ACC112 (cell line): ENCODE measurements around the gene ZNF692.
A peak's percentile ranks its signal among the peaks of the same experiment; 100 is the strongest.

Experiments used
- H2AFZ ChIP-seq: fragments of 200-600 bp; sonication (generic); one replicate; pipeline ENCODE4 v1.6.0; 2017; ENCODE audit warnings: antibody characterized with exemption, low read length; ENCODE audit not compliant: unreplicated experiment
- H3K27ac ChIP-seq: fragments of 200-600 bp; sonication (generic); 2 replicates; pipeline ENCODE4 v1.5.1; 2014; ENCODE audit warnings: low read depth, mild to moderate bottlenecking, antibody characterized with exemption, low read length, moderate library complexity
- H3K27me3 ChIP-seq: fragments of 200-600 bp; sonication (generic); 2 replicates; pipeline ENCODE4 v1.6.1; 2014; ENCODE audit warnings: mild to moderate bottlenecking, antibody characterized with exemption, low read length, moderate library complexity, mixed read lengths; ENCODE audit not compliant: insufficient read depth
- H3K36me3 ChIP-seq: fragments of 200-600 bp; sonication (generic); 2 replicates; pipeline ENCODE4 v1.6.1; 2016; ENCODE audit warnings: mild to moderate bottlenecking, antibody characterized with exemption, low read length, moderate library complexity, mixed read lengths; ENCODE audit not compliant: insufficient read depth
- H3K4me1 ChIP-seq: fragments of 200-600 bp; sonication (generic); one replicate; pipeline ENCODE4 v1.6.1; 2016; ENCODE audit warnings: low read length, mixed read lengths; ENCODE audit not compliant: insufficient read depth, unreplicated experiment, control insufficient read depth
- H3K4me3 ChIP-seq: fragments of 200-600 bp; sonication (generic); 2 replicates; pipeline ENCODE4 v1.5.1; 2014; ENCODE audit warnings: mild to moderate bottlenecking, low read depth, low read length
- H3K79me2 ChIP-seq: fragments of 200-600 bp; sonication (generic); one replicate; pipeline ENCODE4 v1.6.0; 2016; ENCODE audit warnings: low read length; ENCODE audit not compliant: control insufficient read depth, unreplicated experiment, insufficient read depth

The ZNF692 gene

DNA sequence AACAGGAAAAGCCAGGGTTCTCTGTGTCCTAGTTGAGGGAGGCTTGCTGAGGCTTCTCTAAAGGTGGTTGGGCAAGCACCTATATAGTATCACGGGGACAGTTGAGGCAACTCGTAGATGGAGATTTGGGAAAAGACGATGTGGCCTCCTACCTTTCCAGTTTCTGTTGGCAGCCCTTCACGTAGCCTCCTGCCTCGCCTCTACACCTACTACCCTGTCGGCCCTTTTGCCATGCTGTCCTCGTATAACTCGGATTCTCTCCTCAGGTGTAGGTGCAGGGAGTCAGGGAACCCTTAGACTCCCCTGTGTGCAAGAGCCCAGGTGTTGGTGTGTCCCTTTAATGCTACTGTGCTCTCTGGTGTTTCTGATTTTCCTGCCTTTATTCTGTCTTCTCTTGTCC is 10.3 kb downstream of the ZNF692 start:
- Histone ChIP-seq H3K4me1 (no peaks in the 10 kb centered on the region), H3K27ac (no peak overlapping the region), H3K27me3 (no peaks in the 10 kb centered on the region), H3K36me3 (peaks cover 11% of the 10 kb centered on the region; the same call in 1 of the 2 replicates), H2AFZ (no peak overlapping the region), H3K4me3 (no peak overlapping the region), H3K79me2 (peaks cover 3% of the 10 kb centered on the region)

DNA sequence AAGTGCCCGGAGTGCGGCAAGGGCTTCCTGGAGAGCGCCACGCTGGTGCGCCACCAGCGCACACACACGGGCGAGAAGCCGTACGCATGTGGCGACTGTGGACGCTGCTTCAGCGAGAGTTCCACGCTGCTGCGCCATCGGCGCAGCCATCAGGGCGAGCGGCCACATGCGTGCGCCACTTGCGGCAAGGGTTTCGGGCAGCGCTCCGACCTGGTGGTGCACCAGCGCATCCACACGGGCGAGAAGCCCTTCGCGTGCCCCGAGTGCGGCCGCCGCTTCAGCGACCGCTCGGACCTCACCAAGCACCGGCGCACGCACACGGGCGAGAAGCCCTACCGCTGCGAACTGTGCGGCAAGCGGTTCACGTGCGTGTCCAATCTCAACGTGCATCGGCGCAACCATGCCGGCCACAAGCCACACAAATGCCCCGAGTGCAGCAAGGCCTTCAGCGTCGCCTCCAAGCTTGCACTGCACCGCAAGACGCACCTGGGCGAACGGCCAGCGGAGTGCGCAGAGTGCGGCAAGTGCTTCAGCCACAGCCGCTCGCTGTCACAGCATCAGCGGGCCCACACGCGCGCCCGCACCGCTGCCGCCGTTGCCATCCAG is 10.8 kb downstream of the ZNF692 start:
- no peak overlapping the region for H3K4me3 ChIP-seq
- H3K27me3 ChIP-seq: no peaks in the 10 kb centered on the region
- H3K79me2 ChIP-seq: peaks cover 7% of the 10 kb centered on the region
- no peak overlapping the region for H2AFZ ChIP-seq
- H3K27ac ChIP-seq: no peak overlapping the region
- peaks cover 11% of the 10 kb centered on the region; the same call in 1 of the 2 replicates for H3K36me3 ChIP-seq
- H3K4me1 ChIP-seq: peaks cover 2% of the 10 kb centered on the region

DNA sequence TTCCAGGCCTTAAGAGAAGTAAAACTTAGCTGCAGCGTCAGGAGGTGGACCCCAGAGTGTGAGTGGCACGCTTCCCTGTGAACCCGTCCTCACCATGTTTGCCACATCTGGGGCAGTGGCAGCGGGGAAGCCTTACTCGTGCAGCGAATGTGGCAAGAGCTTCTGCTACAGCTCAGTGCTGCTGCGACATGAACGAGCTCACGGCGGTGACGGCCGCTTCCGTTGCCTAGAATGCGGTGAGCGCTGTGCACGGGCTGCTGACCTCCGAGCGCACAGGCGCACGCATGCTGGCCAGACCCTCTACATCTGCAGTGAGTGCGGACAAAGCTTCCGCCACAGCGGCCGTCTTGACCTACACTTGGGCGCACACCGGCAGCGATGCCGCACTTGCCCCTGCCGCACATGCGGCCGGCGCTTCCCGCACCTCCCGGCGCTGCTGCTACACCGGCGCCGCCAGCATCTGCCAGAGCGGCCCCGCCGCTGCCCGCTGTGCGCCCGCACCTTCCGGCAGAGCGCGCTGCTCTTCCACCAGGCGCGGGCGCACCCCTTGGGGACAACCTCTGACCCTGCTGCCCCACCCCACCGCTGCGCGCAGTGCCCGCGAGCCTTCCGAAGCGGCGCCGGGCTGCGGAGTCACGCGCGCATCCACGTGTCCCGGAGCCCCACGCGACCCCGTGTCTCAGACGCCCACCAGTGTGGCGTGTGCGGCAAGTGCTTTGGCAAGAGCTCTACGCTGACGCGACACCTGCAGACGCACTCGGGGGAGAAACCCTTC is 11.5 kb downstream of the ZNF692 start:
- Histone ChIP-seq H3K4me3 (no peak overlapping the region), H3K27me3 (no peaks in the 10 kb centered on the region), H3K36me3 (peaks cover 11% of the 10 kb centered on the region; the same call in 1 of the 2 replicates), H3K79me2 (peaks cover 14% of the 10 kb centered on the region), H3K27ac (no peak overlapping the region), H3K4me1 (peaks cover 9% of the 10 kb centered on the region), H2AFZ (no peak overlapping the region)

DNA sequence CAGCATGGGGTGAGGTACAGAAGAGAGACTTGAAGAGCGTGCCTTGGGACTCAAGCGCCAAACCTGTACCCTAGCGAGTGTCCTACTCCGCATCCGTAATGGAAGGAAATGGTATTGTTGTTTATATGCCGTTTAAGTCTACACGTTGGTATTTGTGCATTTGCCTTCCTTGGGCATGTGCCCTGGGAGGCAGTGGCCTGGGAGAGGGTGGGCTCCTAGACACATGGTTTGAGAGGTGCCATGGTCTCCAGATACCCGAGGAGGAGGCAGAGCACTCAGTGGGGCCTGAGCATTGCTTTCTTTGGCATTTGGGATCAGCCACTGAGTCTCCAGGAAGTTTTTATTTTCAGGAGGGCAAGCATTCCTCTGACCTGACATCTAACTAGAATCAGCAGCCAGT is 14.4 kb downstream of the ZNF692 start:
- Histone ChIP-seq H3K4me1 (peaks cover 23% of the 10 kb centered on the region), H3K27me3 (no peaks in the 10 kb centered on the region), H3K27ac (no peak overlapping the region), H2AFZ (no peak overlapping the region), H3K36me3 (peaks cover 11% of the 10 kb centered on the region; the same call in 1 of the 2 replicates), H3K79me2 (peaks cover 28% of the 10 kb centered on the region), H3K4me3 (no peak overlapping the region)

DNA sequence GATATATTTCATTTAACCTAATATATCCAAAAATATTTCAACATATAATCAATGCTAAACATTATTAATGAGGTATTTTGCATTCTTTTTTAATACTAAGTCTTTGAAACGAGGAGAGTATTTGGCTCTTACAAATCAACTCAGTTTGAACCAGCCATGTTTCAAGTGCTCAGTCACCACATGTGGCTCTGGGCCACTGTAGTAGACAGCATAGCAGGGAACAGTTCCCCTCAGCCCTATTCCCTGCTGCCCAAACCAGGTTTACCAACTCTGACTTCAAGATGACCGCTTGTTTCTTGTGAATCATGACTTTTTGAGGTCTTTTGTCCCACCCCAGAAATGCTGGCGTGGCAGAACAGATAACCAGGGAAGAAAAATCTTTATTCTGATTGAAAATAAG is 15.2 kb downstream of the ZNF692 start:
- peaks cover 11% of the 10 kb centered on the region; the same call in 1 of the 2 replicates for H3K36me3 ChIP-seq
- peaks cover 23% of the 10 kb centered on the region for H3K4me1 ChIP-seq
- no peak overlapping the region for H3K27ac ChIP-seq
- H2AFZ ChIP-seq: no peak overlapping the region
- no peak overlapping the region for H3K4me3 ChIP-seq
- H3K79me2 ChIP-seq: peaks cover 35% of the 10 kb centered on the region
- no peaks in the 10 kb centered on the region for H3K27me3 ChIP-seq

DNA sequence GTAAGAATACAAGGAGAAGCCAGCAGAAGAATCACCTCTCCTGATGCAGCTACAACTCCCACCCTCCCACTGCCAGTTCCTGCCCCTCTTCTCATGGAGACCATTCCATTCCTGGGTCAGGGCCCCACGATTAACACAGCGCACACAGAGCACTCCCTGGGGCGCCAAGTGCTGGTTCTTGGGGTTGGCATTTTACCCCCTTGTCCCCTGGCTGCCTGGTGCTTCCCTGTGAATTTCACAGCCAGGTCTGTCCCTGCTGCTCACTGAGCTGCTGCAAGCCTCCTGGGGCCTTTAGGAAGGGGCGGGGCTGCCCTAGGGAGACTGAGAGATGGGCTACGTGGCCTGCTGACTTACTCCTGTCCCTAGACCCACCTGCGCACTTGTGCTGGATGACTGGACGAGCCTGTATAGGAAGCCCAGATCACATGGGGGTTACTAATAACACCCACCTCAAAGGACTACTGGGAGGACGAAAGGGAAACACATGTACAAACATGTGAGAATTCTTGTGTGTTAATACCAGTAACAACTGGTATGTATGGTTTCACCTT is 16.0 kb downstream of the ZNF692 start:
- peaks cover 10% of the 10 kb centered on the region; the same call in 1 of the 2 replicates for H3K36me3 ChIP-seq
- H3K27ac ChIP-seq: peak overlapping the region; percentile 46
- H3K4me3 ChIP-seq: no peak overlapping the region

DNA sequence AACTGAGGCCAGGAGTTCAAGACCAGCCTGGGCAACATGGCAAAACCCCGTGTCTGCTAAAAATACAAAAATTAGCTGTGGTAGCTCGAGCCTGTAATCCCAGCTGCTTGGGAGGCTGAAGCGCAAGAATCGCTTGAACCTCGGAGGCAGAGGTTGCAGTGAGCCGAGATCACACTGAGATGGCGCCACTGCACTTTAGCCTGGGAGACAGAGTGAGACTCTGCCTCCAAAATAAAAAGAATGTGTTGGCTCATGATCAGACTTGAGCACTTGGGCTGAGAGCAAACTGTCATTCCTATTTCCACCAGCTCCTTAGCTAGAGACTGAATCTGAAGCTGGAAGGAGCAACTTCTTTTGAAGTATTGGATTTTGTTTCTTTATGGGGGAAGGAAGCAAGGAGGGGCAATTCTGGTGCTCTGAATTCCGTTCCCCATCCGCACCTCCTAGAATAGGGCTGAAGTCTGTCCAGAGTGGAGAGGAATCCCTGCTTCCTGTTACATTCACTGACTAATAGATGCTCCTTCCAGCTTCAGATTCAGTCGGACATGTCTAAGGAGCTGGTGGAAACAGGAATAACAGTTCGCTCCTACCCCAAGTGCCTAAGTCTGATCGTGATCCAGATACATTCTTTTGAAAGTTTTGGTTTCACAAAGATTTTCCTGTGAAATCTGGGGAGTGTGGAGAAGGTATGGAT is 17.0 kb downstream of the ZNF692 start:
- H3K27me3 ChIP-seq: no peaks in the 10 kb centered on the region
- H3K36me3 ChIP-seq: 0 out of 2 replicates have a peak, but pooled peaks cover 7% of the 10 kb centered on the region
- H3K4me3 ChIP-seq: no peak overlapping the region
- H3K79me2 ChIP-seq: peaks cover 35% of the 10 kb centered on the region
- no peak overlapping the region for H2AFZ ChIP-seq
- peaks cover 30% of the 10 kb centered on the region for H3K4me1 ChIP-seq
- H3K27ac ChIP-seq: peak overlapping the region; percentile 52

More for the DNA sequence above, 16.0 kb downstream of the ZNF692 start:
- Histone ChIP-seq H3K27me3 (no peaks in the 10 kb centered on the region), H3K4me1 (peaks cover 23% of the 10 kb centered on the region), H2AFZ (no peak overlapping the region), H3K79me2 (peaks cover 35% of the 10 kb centered on the region)

DNA sequence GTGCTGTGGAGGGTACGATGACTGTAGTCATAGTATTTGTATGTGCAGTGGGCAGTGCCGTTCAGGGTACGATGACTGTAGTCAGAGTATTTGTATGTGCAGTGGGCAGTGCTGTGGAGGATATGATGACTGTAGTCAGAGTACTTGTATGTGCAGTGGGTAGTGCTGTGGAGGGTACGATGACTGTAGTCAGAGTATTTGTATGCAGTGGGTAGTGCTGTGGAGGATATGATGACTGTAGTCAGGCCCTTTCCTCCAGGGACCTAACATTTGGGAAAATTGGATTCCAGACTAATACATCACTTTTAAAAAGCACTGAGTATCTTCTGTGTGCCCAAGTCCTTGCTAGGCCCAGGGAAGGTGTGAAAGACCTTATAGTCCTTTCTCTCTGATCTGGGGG is 17.9 kb downstream of the ZNF692 start:
- Histone ChIP-seq H3K36me3 (0 out of 2 replicates have a peak, but pooled peaks cover 7% of the 10 kb centered on the region), H3K4me1 (peaks cover 30% of the 10 kb centered on the region), H3K79me2 (peaks cover 35% of the 10 kb centered on the region), H3K27ac (peak overlapping the region; percentile 52), H2AFZ (no peak overlapping the region), H3K27me3 (no peaks in the 10 kb centered on the region), H3K4me3 (no peak overlapping the region)

DNA sequence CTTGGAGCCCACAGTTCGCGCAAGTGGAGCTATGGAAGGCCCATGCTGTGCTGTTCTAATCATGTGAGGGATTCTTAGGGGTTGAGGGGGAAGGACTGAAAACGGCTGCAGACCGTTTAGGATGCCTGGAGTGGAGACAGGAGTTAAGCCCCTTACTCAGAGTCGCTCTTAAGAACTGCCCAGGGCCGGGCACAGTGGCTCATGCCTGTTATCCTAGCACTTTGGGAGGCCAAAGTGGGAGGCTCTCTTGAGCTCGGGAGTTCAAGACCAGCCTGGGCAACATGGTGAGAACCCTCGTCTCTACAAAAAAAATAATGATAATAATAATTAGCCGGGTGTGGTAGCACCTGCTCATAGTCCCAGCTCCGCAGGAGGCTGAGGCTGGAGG is 19.7 kb downstream of the ZNF692 start:
- Histone ChIP-seq H3K27me3 (no peaks in the 10 kb centered on the region), H3K79me2 (peaks cover 35% of the 10 kb centered on the region), H2AFZ (peak overlapping the region; percentile 62), H3K36me3 (no peaks in the 10 kb centered on the region), H3K4me3 (peak overlapping the region; percentile 90), H3K4me1 (peaks cover 30% of the 10 kb centered on the region), H3K27ac (peak overlapping the region; percentile 96)

DNA sequence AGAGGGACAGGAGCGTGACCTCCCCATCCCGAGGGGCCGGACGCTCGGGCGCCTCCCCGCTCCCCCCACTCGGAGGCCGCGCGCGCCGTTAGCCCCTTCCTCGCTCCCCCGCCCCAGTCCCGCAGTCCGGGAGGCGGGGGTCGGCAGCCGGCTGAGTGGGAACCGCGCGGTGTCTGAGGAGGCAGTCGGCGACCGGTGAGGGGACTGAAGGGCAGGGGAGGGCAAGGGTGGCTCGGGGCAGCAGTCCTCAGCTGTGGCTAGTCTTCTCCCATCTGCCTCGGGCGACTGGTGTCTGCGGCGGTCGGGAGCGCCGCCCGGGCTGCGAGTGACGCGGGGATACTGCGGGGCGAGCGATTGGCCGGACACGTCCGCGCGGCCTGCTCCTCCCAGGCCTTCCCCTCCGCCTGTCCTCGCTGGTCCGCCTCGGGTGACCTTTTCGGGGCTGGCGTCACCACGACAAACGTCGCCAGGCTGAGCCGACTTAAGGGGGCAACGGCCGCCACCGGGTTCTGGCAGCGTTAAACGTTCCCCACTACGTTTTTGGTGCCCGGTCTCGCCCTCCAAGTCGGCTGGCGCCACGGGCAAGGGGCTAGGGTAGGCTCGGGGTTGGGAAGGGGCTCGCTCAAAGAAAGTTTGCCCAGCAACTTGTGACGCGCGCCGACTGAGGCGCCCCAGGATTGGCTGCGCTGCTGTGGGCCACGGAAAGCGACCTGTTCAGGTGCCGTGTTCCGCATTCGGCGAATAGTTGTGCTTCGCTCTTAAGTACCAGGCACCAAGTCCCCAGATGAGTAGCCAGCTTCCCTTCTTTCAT is 20.3 kb downstream of the ZNF692 start:
- Histone ChIP-seq H3K27ac (peak overlapping the region; percentile 96), H3K36me3 (no peaks in the 10 kb centered on the region), H3K4me1 (peaks cover 30% of the 10 kb centered on the region), H2AFZ (peak overlapping the region; percentile 62), H3K79me2 (peaks cover 31% of the 10 kb centered on the region), H3K27me3 (no peaks in the 10 kb centered on the region), H3K4me3 (peak overlapping the region; percentile 90)
